Measurements from ENCODE around the gene RARRES2.
"Not testable (repeated sequence)": the region's sequence is repeated elsewhere in the genome, so short reads cannot be mapped to it uniquely, and the experiment has no call there.

Gene RARRES2

GRCh38 chr7:150313367-150313809 lies 28.0 kb downstream of the RARRES2 start:
- no peak for DNase-seq

GRCh38 chr7:150312649-150313366 lies 28.6 kb downstream of the RARRES2 start:
- DNase-seq = not testable (repeated sequence)

- DNase-seq = no peak
These were observed 29.7 kb downstream of the RARRES2 start for GRCh38 chr7:150311711-150312110.

- no peak for DNase-seq
These were observed 30.3 kb downstream of the RARRES2 start for GRCh38 chr7:150311146-150311545.

GRCh38 chr7:150308575-150308974 lies 32.9 kb downstream of the RARRES2 start:
- no peak for DNase-seq

- no peak for DNase-seq
These were observed 33.5 kb downstream of the RARRES2 start for GRCh38 chr7:150307904-150308303.

- no peak for DNase-seq
These were observed 34.3 kb downstream of the RARRES2 start for GRCh38 chr7:150307129-150307528.

- not testable (repeated sequence) for DNase-seq
These were observed 35.1 kb downstream of the RARRES2 start for GRCh38 chr7:150306377-150306776.

GRCh38 chr7:150305903-150306284 lies 35.5 kb downstream of the RARRES2 start:
- not testable (repeated sequence) for DNase-seq

GRCh38 chr7:150305259-150305902 lies 36.0 kb downstream of the RARRES2 start:
- DNase-seq = not testable (repeated sequence)

- DNase-seq = not testable (repeated sequence)
These were observed 36.8 kb downstream of the RARRES2 start for GRCh38 chr7:150304499-150305258.

- DNase-seq = not testable (repeated sequence)
These were observed 38.5 kb downstream of the RARRES2 start for GRCh38 chr7:150302908-150303310.

GRCh38 chr7:150297978-150298377 lies 43.5 kb downstream of the RARRES2 start:
- not testable (repeated sequence) for DNase-seq

GRCh38 chr7:150296802-150297201 lies 44.6 kb downstream of the RARRES2 start:
- not testable (repeated sequence) for DNase-seq

- DNase-seq = not testable (repeated sequence)
These were observed 45.8 kb downstream of the RARRES2 start for GRCh38 chr7:150295614-150296013.

- not testable (repeated sequence) for DNase-seq
These were observed 46.4 kb downstream of the RARRES2 start for GRCh38 chr7:150295027-150295426.

GRCh38 chr7:150290317-150290716 lies 51.1 kb downstream of the RARRES2 start:
- DNase-seq = not testable (repeated sequence)

- DNase-seq = not testable (repeated sequence)
These were observed 52.6 kb downstream of the RARRES2 start for GRCh38 chr7:150288816-150289215.
